Neuronal stem cell (in vitro differentiated cells): ENCODE data around the gene ADNP. TPM values are rescaled to one million over a fixed set of nuclear protein-coding genes. Genes with fewer than 3 reads are reported as not detected.
"Not testable (repeated sequence)": the region's sequence is repeated elsewhere in the genome, so short reads cannot be mapped to it uniquely, and the experiment has no call there.

Source experiments
- DNase-seq: peaks from one replicate; pipeline ENCODE4 v3.0.0-alpha.2; 2013; ENCODE audit warnings: low spot score
- H2AFZ ChIP-seq: one replicate; pipeline ENCODE4 v1.6.1; 2013; ENCODE audit warnings: mild to moderate bottlenecking, low read length, inconsistent platforms
- H2AK5ac ChIP-seq: 2 replicates; pipeline ENCODE4 v1.6.1; 2013; ENCODE audit warnings: low read depth, mild to moderate bottlenecking, inconsistent platforms, low read length, moderate library complexity, mixed read lengths
- H2BK120ac ChIP-seq: 2 replicates; pipeline ENCODE4 v1.6.1; 2013; ENCODE audit warnings: low read depth, mild to moderate bottlenecking, inconsistent platforms, low read length, moderate library complexity, mixed read lengths
- H2BK12ac ChIP-seq: one replicate; pipeline ENCODE4 v1.6.1; 2013; ENCODE audit warnings: low read length, inconsistent platforms
- H2BK15ac ChIP-seq: 2 replicates; pipeline ENCODE4 v1.6.1; 2013; ENCODE audit warnings: mild to moderate bottlenecking, low read length, inconsistent platforms, mixed read lengths
- H2BK5ac ChIP-seq: one replicate; pipeline ENCODE4 v1.6.1; 2013; ENCODE audit warnings: inconsistent platforms, mild to moderate bottlenecking, low read length, moderate library complexity
- H3K14ac ChIP-seq: one replicate; pipeline ENCODE4 v1.6.1; 2013; ENCODE audit warnings: low read length, inconsistent platforms
- H3K18ac ChIP-seq: 2 replicates; pipeline ENCODE4 v1.6.1; 2013; ENCODE audit warnings: low read length, inconsistent platforms
- H3K23ac ChIP-seq: 2 replicates; pipeline ENCODE4 v1.6.1; 2013; ENCODE audit warnings: low read depth, mild to moderate bottlenecking, mixed read lengths, low read length, inconsistent platforms; ENCODE audit not compliant: poor library complexity
- H3K27ac ChIP-seq: replicated peaks from 3 replicates; pipeline ENCODE4 v1.5.1; 2013; ENCODE audit warnings: low read length, inconsistent platforms
- H3K27me3 ChIP-seq, 3 experiments: 2 replicates each; pipeline ENCODE4 v1.6.1; 2013; ENCODE audit warnings: low read length in 3 of 3, mild to moderate bottlenecking in 2 of 3, inconsistent platforms in 1 of 3, low read depth in 1 of 3, mixed read lengths in 1 of 3, moderate library complexity in 1 of 3; ENCODE audit not compliant: control insufficient read depth in 3 of 3, insufficient read depth in 3 of 3
- H3K36me3 ChIP-seq, 2 donors: replicated peaks in 1 of 2; 2 replicates each; pipeline ENCODE4 v1.6.1; 2013; ENCODE audit warnings: low read length in 2 of 2; ENCODE audit not compliant: control insufficient read depth in 2 of 2, insufficient read depth in 2 of 2
- H3K4ac ChIP-seq: 2 replicates; pipeline ENCODE4 v1.6.1; 2013; ENCODE audit warnings: inconsistent platforms, mild to moderate bottlenecking, low read length, moderate library complexity
- H3K4me1 ChIP-seq, 2 donors: 1 replicate in 1 of 2; 2 replicates in 1 of 2; pipeline ENCODE4 v1.6.1; 2013; ENCODE audit warnings: low read length in 2 of 2, low read depth in 1 of 2; ENCODE audit not compliant: control insufficient read depth in 2 of 2, insufficient read depth in 1 of 2
- H3K4me2 ChIP-seq: one replicate; pipeline ENCODE4 v1.6.1; 2013; ENCODE audit warnings: mild to moderate bottlenecking, low read length, inconsistent platforms; ENCODE audit not compliant: insufficient read depth, poor library complexity, severe bottlenecking
- H3K4me3 ChIP-seq, 2 donors: 2 replicates each; pipeline ENCODE4 v1.5.1; 2013; ENCODE audit warnings: low read length in 2 of 2, mild to moderate bottlenecking in 2 of 2, inconsistent platforms in 1 of 2, moderate library complexity in 1 of 2
- H3K79me1 ChIP-seq: one replicate; pipeline ENCODE4 v1.6.1; 2013; ENCODE audit warnings: low read depth, mild to moderate bottlenecking, inconsistent platforms, low read length, moderate library complexity
- H3K9ac ChIP-seq: one replicate; pipeline ENCODE4 v1.6.1; 2013; ENCODE audit warnings: mild to moderate bottlenecking, low read depth, low read length, inconsistent platforms; ENCODE audit not compliant: poor library complexity
- H3K9me3 ChIP-seq, 2 donors: replicated peaks in 1 of 2; 2 replicates each; pipeline versions ENCODE3 to v1.6.1; 2013; ENCODE audit warnings: low read length in 2 of 2, mild to moderate bottlenecking in 2 of 2, inconsistent platforms in 1 of 2, low read depth in 1 of 2, mixed read lengths in 1 of 2, moderate library complexity in 1 of 2; ENCODE audit not compliant: control insufficient read depth in 2 of 2, insufficient read depth in 1 of 2
- H4K8ac ChIP-seq: one replicate; pipeline ENCODE4 v1.6.1; 2013; ENCODE audit warnings: low read depth, mild to moderate bottlenecking, inconsistent platforms, low read length, moderate library complexity
- H4K91ac ChIP-seq: one replicate; pipeline ENCODE4 v1.6.1; 2013; ENCODE audit warnings: low read length, low read depth, mild to moderate bottlenecking, inconsistent platforms; ENCODE audit not compliant: poor library complexity
- WGBS, 2 donors: extraction: QIAGEN DNeasy Blood & Tissue Kit; methylation state at CpG; one replicate each; pipeline ENCODE4 v1.1.7; 2013; ENCODE audit warnings: missing lambda C conversion rate in 2 of 2, mixed read lengths in 1 of 2; ENCODE audit not compliant: insufficient read length in 2 of 2, insufficient replicate concordance in 1 of 2; ENCODE audit errors: extremely low coverage in 2 of 2; 5-methylcytosine and 5-hydroxymethylcytosine counted together
- polyA plus RNA-seq, 2 experiments: library from polyadenylated mRNA; stranded (reverse); fragments of 200-250 nt; gene quantifications; one replicate each; pipeline ENCODE4 v1.2.3, GENCODE V29; 2013

ADNP gene
- polyA plus RNA-seq (2013, experiment 1 of 2): 96.1 TPM
- polyA plus RNA-seq (2013, experiment 2 of 2): 95.9 TPM

- Histone ChIP-seq H3K9ac (peak within 1 kb of the TSS; percentile 100), H4K8ac (peak within 1 kb of the TSS; percentile 92), H2AFZ (peak within 1 kb of the TSS; percentile 92), H3K9me3 (no peaks in the 10 kb centered on the region), H3K4ac (peak within 1 kb of the TSS; percentile 98), H3K23ac (peak within 1 kb of the TSS; percentile 97), H3K18ac (peak within 1 kb of the TSS; percentile 100), H3K27me3 (no peaks in the 10 kb centered on the region), H4K91ac (peak within 1 kb of the TSS; percentile 92), H3K4me3 (peak within 1 kb of the TSS; percentile 93 to 98), H3K79me1 (peaks cover 6% of the 10 kb centered on the region), H3K4me2 (peak within 1 kb of the TSS; percentile 57), H3K4me1 (peaks cover 6 to 11% of the 10 kb centered on the region in 2 donors), H2AK5ac (peak within 1 kb of the TSS; percentile 100), H2BK120ac (peak within 1 kb of the TSS; percentile 96), H2BK12ac (no peak within 1 kb of the TSS), H3K27ac (peak within 1 kb of the TSS; percentile 100), H3K36me3 (peaks cover 9 to 78% of the 10 kb centered on the region in 2 donors), H2BK15ac (peak within 1 kb of the TSS; percentile 67), H2BK5ac (peak within 1 kb of the TSS; percentile 95), H3K14ac (peak within 1 kb of the TSS; percentile 100)
- no CpG with 5 or more reads among the region's 58 CpGs for WGBS, 2 donors
- DNase-seq: peak; percentile 97
Observed at GRCh38 chr20:50931306-50932015, at the start of gene ADNP. TSS of gene ADNP (minus strand) at chr20:50931437. CDS start at chr20:50903996, 27,441 bp downstream.

- Histone ChIP-seq H3K23ac (no peak overlapping the region), H3K36me3 (no peaks in the 10 kb centered on the region), H3K18ac (no peak overlapping the region), H2BK15ac (no peak overlapping the region), H3K9ac (no peak overlapping the region), H3K4me1 (peaks cover 3 to 13% of the 10 kb centered on the region in 2 donors), H2AFZ (no peak overlapping the region), H3K9me3 (peaks cover 0 to 2% of the 10 kb centered on the region in 2 donors), H4K8ac (no peak overlapping the region), H4K91ac (no peak overlapping the region), H3K27me3 (no peaks in the 10 kb centered on the region), H3K4ac (no peak overlapping the region), H3K4me2 (no peak overlapping the region), H2BK120ac (no peak overlapping the region), H3K4me3 (no peak overlapping the region), H3K79me1 (no peaks in the 10 kb centered on the region), H3K14ac (no peak overlapping the region), H3K27ac (no peak overlapping the region), H2BK12ac (no peak overlapping the region), H2BK5ac (no peak overlapping the region), H2AK5ac (peak overlapping the region; percentile 89)
- DNase-seq: no peak
- no CpG with 5 or more reads among the region's 8 CpGs for WGBS, 2 donors
Observed at GRCh38 chr20:50980071-50980681, 48.9 kb upstream of the ADNP start.

GRCh38 chr20:50978533-50978932 lies 47.3 kb upstream of the ADNP start:
- not testable (repeated sequence) for H4K8ac ChIP-seq, H4K91ac ChIP-seq
- WGBS, 2 donors: no CpG with 5 or more reads among the region's 4 CpGs

More at GRCh38 chr20:50978533-50978932, 47.3 kb upstream of the ADNP start:
- H3K36me3 ChIP-seq, H3K79me1 ChIP-seq, H2BK5ac ChIP-seq, H3K27me3 ChIP-seq, DNase-seq, H3K23ac ChIP-seq, H3K4ac ChIP-seq, H3K27ac ChIP-seq, H3K9ac ChIP-seq, H2BK15ac ChIP-seq, H3K9me3 ChIP-seq, H3K4me2 ChIP-seq, H3K4me3 ChIP-seq, H2AK5ac ChIP-seq, H2BK120ac ChIP-seq, H2AFZ ChIP-seq, H2BK12ac ChIP-seq, H3K14ac ChIP-seq: not testable (repeated sequence)
- Histone ChIP-seq H3K18ac (peak overlapping the region; percentile 32), H3K4me1 (peaks cover 3 to 13% of the 10 kb centered on the region in 2 donors)
